Hepatocyte (in vitro differentiated cells): ENCODE measurements around the gene ARHGEF26. TPM values are rescaled to one million over a fixed set of nuclear protein-coding genes. Genes with fewer than 3 reads are reported as not detected.
A peak's percentile ranks its signal among the peaks of the same experiment; 100 is the strongest.

Experiments
- DNase-seq: peaks from one replicate; pipeline ENCODE4 v3.0.0-alpha.2; 2016; ENCODE audit warnings: low spot score
- H2AFZ ChIP-seq: fragments of 200-600 bp; sonication (generic); 2 replicates; pipeline ENCODE4 v1.6.0; 2016; ENCODE audit warnings: antibody characterized with exemption, mild to moderate bottlenecking
- H3K27ac ChIP-seq: fragments of 200-600 bp; sonication (generic); 2 replicates; pipeline ENCODE4 v1.5.1; 2016; ENCODE audit warnings: mild to moderate bottlenecking
- H3K27me3 ChIP-seq: fragments of 200-600 bp; sonication (generic); 2 replicates; pipeline ENCODE4 v1.6.1; 2016
- H3K36me3 ChIP-seq: fragments of 200-600 bp; sonication (generic); replicated peaks from 2 replicates; pipeline ENCODE4 v1.5.1; 2016; ENCODE audit warnings: low read depth; ENCODE audit not compliant: insufficient read depth
- H3K4me1 ChIP-seq: fragments of 200-600 bp; sonication (generic); 2 replicates; pipeline ENCODE4 v1.5.1; 2016; ENCODE audit warnings: mild to moderate bottlenecking, moderate library complexity; ENCODE audit not compliant: insufficient read depth
- H3K4me2 ChIP-seq: fragments of 200-600 bp; sonication (generic); 2 replicates; pipeline ENCODE4 v1.6.0; 2016
- H3K4me3 ChIP-seq: fragments of 200-600 bp; sonication (generic); 2 replicates; pipeline ENCODE4 v1.5.1; 2016; ENCODE audit warnings: mild to moderate bottlenecking
- H3K79me2 ChIP-seq: fragments of 200-600 bp; sonication (generic); 2 replicates; pipeline ENCODE4 v1.6.0; 2017; ENCODE audit warnings: mild to moderate bottlenecking
- H3K9me2 ChIP-seq: fragments of 200-600 bp; sonication (generic); replicated peaks from 2 replicates; pipeline ENCODE4 v1.6.0; 2017; ENCODE audit warnings: mild to moderate bottlenecking; ENCODE audit not compliant: insufficient read depth
- H3K9me3 ChIP-seq: fragments of 200-600 bp; sonication (generic); 2 replicates; pipeline ENCODE4 v1.5.1; 2016; ENCODE audit warnings: low read depth, mild to moderate bottlenecking
- H4K20me1 ChIP-seq: fragments of 200-600 bp; sonication (generic); 2 replicates; pipeline ENCODE4 v1.6.0; 2016; ENCODE audit warnings: mild to moderate bottlenecking; ENCODE audit not compliant: insufficient read depth, poor library complexity, severe bottlenecking
- CTCF ChIP-seq: fragments of 200-600 bp; sonication (generic); IDR thresholded peaks from 2 replicates; pipeline ENCODE4 v1.5.1; 2016; ENCODE audit warnings: antibody characterized with exemption, mild to moderate bottlenecking; ENCODE audit not compliant: poor library complexity
- EZH2 ChIP-seq: fragments of 200-600 bp; sonication (generic); IDR thresholded peaks from 2 replicates; pipeline ENCODE4 v1.6.1; 2016; ENCODE audit warnings: antibody characterized with exemption, mild to moderate bottlenecking, borderline replicate concordance
- EZH2phosphoT487 ChIP-seq: fragments of 200-600 bp; sonication (generic); IDR thresholded peaks from one replicate; pipeline ENCODE4 v1.6.1; 2018; ENCODE audit warnings: antibody characterized with exemption, mild to moderate bottlenecking, low read depth, moderate library complexity; ENCODE audit not compliant: unreplicated experiment, severe bottlenecking
- WGBS: methylation state at CpG from one replicate; pipeline ENCODE4 v1.1.6; 2016; ENCODE audit warnings: low lambda C conversion rate; ENCODE audit errors: missing lambda C conversion rate; 5-methylcytosine and 5-hydroxymethylcytosine counted together
- polyA plus RNA-seq: library from polyadenylated mRNA; unstranded; fragments of >200 nt; fragmentation: Nextera tagmentation; extraction: Ambion mirVana; gene quantifications from 2 replicates; pipeline ENCODE4 v1.2.1, GENCODE V29; 2016
- total RNA-seq: library from RNA; depleted of rRNA; stranded (reverse); fragments of >200 nt; gene quantifications from 2 replicates; pipeline ENCODE4 v1.2.3, GENCODE V29; 2014

The ARHGEF26 gene
- total and polyA plus RNA-seq, 2 experiments from 2014 or later = 13.6 to 20.9 TPM

DNA sequence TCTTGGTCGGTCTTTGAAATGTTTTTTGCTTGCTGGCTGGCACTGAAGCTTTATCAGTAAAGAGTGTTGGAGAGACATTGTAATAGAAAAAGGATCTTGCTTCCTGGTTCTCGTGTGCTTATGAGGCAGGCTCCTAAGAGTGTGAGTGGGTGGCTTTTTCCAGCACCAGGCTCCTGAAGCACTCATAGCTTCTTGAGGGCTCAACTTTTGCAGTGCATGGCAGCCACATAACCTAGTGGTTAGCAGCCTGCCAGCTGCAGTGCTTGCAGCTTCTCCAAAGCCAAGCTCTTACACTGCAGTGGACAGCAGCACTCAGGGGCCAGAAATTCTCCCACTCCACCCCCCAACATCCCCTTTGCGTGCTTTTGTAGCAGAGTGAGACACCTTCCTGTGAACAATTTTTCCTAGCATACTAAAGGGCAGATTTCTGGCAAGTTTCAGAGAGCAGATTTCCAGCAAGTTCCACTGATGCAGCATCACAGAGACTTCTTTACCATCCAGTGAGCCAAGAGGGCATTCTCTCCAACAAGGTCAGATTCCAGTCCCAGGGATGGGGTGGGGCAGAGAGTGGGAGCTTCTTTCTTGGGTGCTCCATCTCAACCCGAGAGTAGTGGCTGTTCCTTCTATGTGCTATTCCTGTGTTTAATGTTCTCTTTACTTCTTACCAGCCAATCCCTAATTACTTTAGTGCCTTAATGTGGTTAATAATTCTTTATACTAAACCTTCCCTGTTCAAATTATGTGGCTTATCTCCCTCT, 15.8 kb upstream of the ARHGEF26 start:
- Histone ChIP-seq H4K20me1 (no peaks in the 10 kb centered on the region), H3K4me1 (no peaks in the 10 kb centered on the region), H3K9me2 (no peaks in the 10 kb centered on the region), H2AFZ (no peak overlapping the region), H3K79me2 (no peaks in the 10 kb centered on the region), H3K27me3 (no peaks in the 10 kb centered on the region), H3K36me3 (no peaks in the 10 kb centered on the region), H3K9me3 (no peaks in the 10 kb centered on the region), H3K4me2 (no peak overlapping the region), H3K4me3 (no peak overlapping the region), H3K27ac (no peak overlapping the region)
- no peak for DNase-seq
- WGBS = 73% methylated on average over 4 of the region's 4 CpGs
- TF ChIP-seq CTCF (no peak), EZH2phosphoT487 (no peak), EZH2 (no peak)

DNA sequence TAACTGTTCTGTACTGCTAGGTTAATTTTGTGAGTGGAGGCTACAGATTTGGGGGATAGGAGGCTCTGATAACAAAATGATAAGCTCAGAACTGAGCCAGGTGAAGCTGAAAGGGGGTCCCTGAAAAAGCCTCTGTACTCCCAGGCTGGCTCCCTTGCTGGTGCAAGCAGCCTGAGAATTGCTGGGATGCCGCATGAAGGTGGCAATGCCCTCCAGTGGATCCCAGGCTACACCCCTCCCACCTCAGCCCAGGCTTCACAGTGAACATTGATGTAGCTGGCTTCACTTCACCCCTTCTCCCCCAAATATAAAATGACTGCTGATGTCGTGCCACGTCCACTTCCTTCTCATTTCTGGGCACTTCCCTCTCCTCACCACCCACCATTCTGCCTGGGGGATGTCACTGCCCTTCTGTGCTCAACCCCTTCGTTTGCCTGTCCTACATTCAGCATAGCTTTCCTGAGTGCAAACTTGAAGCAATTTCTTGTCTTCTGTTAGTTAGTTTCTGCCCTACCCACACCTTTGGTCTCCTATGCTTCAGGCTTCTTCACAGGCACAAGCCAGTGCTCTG, 9.7 kb upstream of the ARHGEF26 start:
- H2AFZ ChIP-seq = no peak overlapping the region
- H3K9me3 ChIP-seq = no peaks in the 10 kb centered on the region
- H3K36me3 ChIP-seq = no peaks in the 10 kb centered on the region
- no peaks in the 10 kb centered on the region for H4K20me1 ChIP-seq
- no peaks in the 10 kb centered on the region for H3K9me2 ChIP-seq
- H3K27me3 ChIP-seq = no peaks in the 10 kb centered on the region
- no peak for DNase-seq
- no peaks in the 10 kb centered on the region for H3K4me1 ChIP-seq
- no peak for TF ChIP-seq CTCF
- TF ChIP-seq EZH2 = no peak
- no peak for TF ChIP-seq EZH2phosphoT487
- H3K27ac ChIP-seq = no peak overlapping the region
- no peak overlapping the region for H3K4me3 ChIP-seq
- WGBS = 80% methylated on average over 4 of the region's 4 CpGs
- no peaks in the 10 kb centered on the region for H3K79me2 ChIP-seq
- H3K4me2 ChIP-seq = no peak overlapping the region

- no peak overlapping the region for H2AFZ ChIP-seq
- H3K79me2 ChIP-seq = no peaks in the 10 kb centered on the region
- TF ChIP-seq CTCF (no peak), EZH2phosphoT487 (no peak), EZH2 (no peak)
- H3K9me3 ChIP-seq = no peaks in the 10 kb centered on the region
- no peaks in the 10 kb centered on the region for H3K9me2 ChIP-seq
- no peaks in the 10 kb centered on the region for H4K20me1 ChIP-seq
- H3K4me2 ChIP-seq = peak overlapping the region; percentile 16
- WGBS = 40% methylated on average over 3 of the region's 3 CpGs
- no peaks in the 10 kb centered on the region for H3K4me1 ChIP-seq
- H3K27ac ChIP-seq = peak overlapping the region; percentile 22
- no peaks in the 10 kb centered on the region for H3K27me3 ChIP-seq
- no peak overlapping the region for H3K4me3 ChIP-seq
- no peak for DNase-seq
- no peaks in the 10 kb centered on the region for H3K36me3 ChIP-seq
Measured at GRCh38 chr3:154112146-154112852, 8.9 kb upstream of the ARHGEF26 start.
